SK-N-SH (cell line): Measurements from ENCODE around the gene ARV1. TPM values are rescaled to one million over a fixed set of nuclear protein-coding genes. Genes with fewer than 3 reads are reported as not detected.
A peak's percentile ranks its signal among the peaks of the same experiment; 100 is the strongest.

Experiments used
- CTCF ChIA-PET: fragments of 300-600, 350-600 bp; formaldehyde crosslinking; extraction: SDS; loops from one replicate; lab custom pipeline; 2021; lab: Yijun Ruan, JAX
- POLR2A ChIA-PET: fragments of 350-600 bp; sonication (Branson Sonifier 250); formaldehyde crosslinking; extraction: SDS; loops from one replicate; lab custom pipeline; 2020; ENCODE audit warnings: antibody characterized with exemption, inconsistent platforms; lab: Yijun Ruan, JAX
- DNase-seq: peaks from one replicate; pipeline ENCODE4 v3.0.0; 2012
- H2AFZ ChIP-seq: fragments of 200-600 bp; sonication (generic); 2 replicates; pipeline ENCODE4 v1.8.1; 2016; ENCODE audit warnings: antibody characterized with exemption, mild to moderate bottlenecking, low read depth
- H3F3A ChIP-seq: fragments of 200-600 bp; sonication (generic); replicated peaks from 2 replicates; pipeline ENCODE3; 2016; ENCODE audit warnings: antibody characterized with exemption, mild to moderate bottlenecking; ENCODE audit not compliant: insufficient read depth
- H3K27ac ChIP-seq, 2 experiments: fragments of 200-500 bp in 1 of 2; fragments of 200-600 bp in 1 of 2; sonication (Bioruptor generic) in 1 of 2; sonication (generic), shearing (Covaris generic) in 1 of 2; 2 replicates each; pipeline versions ENCODE4 v1.5.1 to v1.6.1; 2014 to 2016; ENCODE audit warnings: low read depth in 2 of 2, inconsistent platforms in 1 of 2, low read length in 1 of 2, mild to moderate bottlenecking in 1 of 2, mixed read lengths in 1 of 2
- H3K27me3 ChIP-seq: fragments of 200-600 bp; sonication (generic), shearing (Covaris generic); 2 replicates; pipeline ENCODE4 v1.6.1; 2016; ENCODE audit warnings: mixed run types; ENCODE audit not compliant: insufficient read depth
- H3K36me3 ChIP-seq, 2 experiments: fragments of 200-500 bp in 1 of 2; fragments of 200-600 bp in 1 of 2; sonication (Bioruptor generic) in 1 of 2; sonication (generic) in 1 of 2; replicated peaks in 1 of 2; 2 replicates each; pipeline versions ENCODE3 to v1.5.1; 2014 to 2016; ENCODE audit warnings: low read length in 1 of 2, mild to moderate bottlenecking in 1 of 2; ENCODE audit not compliant: insufficient read depth in 2 of 2, control insufficient read depth in 1 of 2
- H3K4me1 ChIP-seq, 2 experiments: fragments of 200-500 bp in 1 of 2; fragments of 200-600 bp in 1 of 2; sonication (Bioruptor generic) in 1 of 2; sonication (generic), shearing (Covaris generic) in 1 of 2; 2 replicates each; pipeline versions ENCODE4 v1.5.1 to v1.6.1; 2014 to 2016; ENCODE audit warnings: low read depth in 1 of 2, low read length in 1 of 2, mixed run types in 1 of 2; ENCODE audit not compliant: insufficient read depth in 2 of 2, control insufficient read depth in 1 of 2
- H3K4me2 ChIP-seq: fragments of 200-600 bp; sonication (generic), shearing (Covaris generic); 2 replicates; pipeline ENCODE4 v1.6.1; 2017; ENCODE audit warnings: mixed run types
- H3K4me3 ChIP-seq, 2 experiments: fragments of 200-500 bp in 1 of 2; fragments of 200-600 bp in 1 of 2; sonication (Bioruptor generic) in 1 of 2; sonication (generic), shearing (Covaris generic) in 1 of 2; 2 replicates each; pipeline versions ENCODE4 v1.5.1 to v1.8.1; 2014 to 2016; ENCODE audit warnings: low read depth in 2 of 2, inconsistent platforms in 1 of 2, low read length in 1 of 2, mild to moderate bottlenecking in 1 of 2, mixed read lengths in 1 of 2, moderate library complexity in 1 of 2
- H3K79me2 ChIP-seq: fragments of 200-600 bp; sonication (generic); 2 replicates; pipeline ENCODE4 v1.8.1; 2017; ENCODE audit warnings: mild to moderate bottlenecking; ENCODE audit not compliant: insufficient read depth
- H3K9ac ChIP-seq: fragments of 200-600 bp; sonication (generic); 2 replicates; pipeline ENCODE4 v1.6.1; 2017; ENCODE audit warnings: mixed run types
- H3K9me2 ChIP-seq: fragments of 200-600 bp; sonication (generic); 2 replicates; pipeline ENCODE4 v1.6.1; 2017; ENCODE audit warnings: mixed run types
- H3K9me3 ChIP-seq: fragments of 200-600 bp; sonication (generic); 2 replicates; pipeline ENCODE4 v1.6.1; 2017; ENCODE audit warnings: mixed run types, mild to moderate bottlenecking, moderate library complexity
- H4K20me1 ChIP-seq: fragments of 200-600 bp; sonication (generic); 2 replicates; pipeline ENCODE4 v1.6.1; 2017; ENCODE audit warnings: mild to moderate bottlenecking, mixed run types; ENCODE audit not compliant: insufficient read depth
- ELF1 ChIP-seq: IDR thresholded peaks from 2 replicates; pipeline ENCODE4 v1.4.0; 2012
- EP300 ChIP-seq, 2 experiments: IDR thresholded peaks; 2 replicates each; pipeline versions ENCODE4 v1.4.0 to v1.6.1; 2012; ENCODE audit warnings: borderline replicate concordance in 1 of 2, low read depth in 1 of 2, low read length in 1 of 2
- GATA2 ChIP-seq: sonication (generic); formaldehyde crosslinking; IDR thresholded peaks from 2 replicates; pipeline ENCODE4 v1.5.0; 2020; ENCODE audit warnings: mild to moderate bottlenecking, missing genetic modification reagents
- JUND ChIP-seq: IDR thresholded peaks from 2 replicates; pipeline ENCODE4 v1.4.0; 2012
- RFX5 ChIP-seq: IDR thresholded peaks from 2 replicates; pipeline ENCODE4 v1.6.1; 2012; ENCODE audit warnings: mild to moderate bottlenecking, improper control_type of control experiment, low read length
- TAF1 ChIP-seq: IDR thresholded peaks from 2 replicates; pipeline ENCODE4 v1.6.1; 2012; ENCODE audit warnings: low read depth, mild to moderate bottlenecking, low read length, moderate library complexity, borderline replicate concordance
- WGBS: methylation state at CpG from one replicate; pipeline ENCODE4 v1.1.6; 2017; ENCODE audit warnings: low lambda C conversion rate; 5-methylcytosine and 5-hydroxymethylcytosine counted together
- polyA plus RNA-seq, 3 experiments: library from polyadenylated mRNA; depleted of rRNA; stranded (reverse); fragments of >200 nt; gene quantifications; 2 replicates each; pipeline ENCODE4 v1.2.3, GENCODE V29; 2012
- TF ChIP-seq, protein P1 (sequence below): IDR thresholded peaks from 2 replicates; pipeline ENCODE4 v1.6.1; 2012; ENCODE audit warnings: mild to moderate bottlenecking, low read depth, low read length, moderate library complexity
- TF ChIP-seq, protein P2 (sequence below): IDR thresholded peaks from 2 replicates; pipeline ENCODE4 v1.4.0; 2012; ENCODE audit warnings: low read depth, borderline replicate concordance
- TF ChIP-seq, protein P3 (sequence below): IDR thresholded peaks from 2 replicates; pipeline ENCODE4 v1.4.0; 2012; ENCODE audit warnings: low read depth

Gene ARV1
- polyA plus RNA-seq, 1 of the 3 experiments (the other 2 are of a cell fraction), result 26.7 TPM

DNA sequence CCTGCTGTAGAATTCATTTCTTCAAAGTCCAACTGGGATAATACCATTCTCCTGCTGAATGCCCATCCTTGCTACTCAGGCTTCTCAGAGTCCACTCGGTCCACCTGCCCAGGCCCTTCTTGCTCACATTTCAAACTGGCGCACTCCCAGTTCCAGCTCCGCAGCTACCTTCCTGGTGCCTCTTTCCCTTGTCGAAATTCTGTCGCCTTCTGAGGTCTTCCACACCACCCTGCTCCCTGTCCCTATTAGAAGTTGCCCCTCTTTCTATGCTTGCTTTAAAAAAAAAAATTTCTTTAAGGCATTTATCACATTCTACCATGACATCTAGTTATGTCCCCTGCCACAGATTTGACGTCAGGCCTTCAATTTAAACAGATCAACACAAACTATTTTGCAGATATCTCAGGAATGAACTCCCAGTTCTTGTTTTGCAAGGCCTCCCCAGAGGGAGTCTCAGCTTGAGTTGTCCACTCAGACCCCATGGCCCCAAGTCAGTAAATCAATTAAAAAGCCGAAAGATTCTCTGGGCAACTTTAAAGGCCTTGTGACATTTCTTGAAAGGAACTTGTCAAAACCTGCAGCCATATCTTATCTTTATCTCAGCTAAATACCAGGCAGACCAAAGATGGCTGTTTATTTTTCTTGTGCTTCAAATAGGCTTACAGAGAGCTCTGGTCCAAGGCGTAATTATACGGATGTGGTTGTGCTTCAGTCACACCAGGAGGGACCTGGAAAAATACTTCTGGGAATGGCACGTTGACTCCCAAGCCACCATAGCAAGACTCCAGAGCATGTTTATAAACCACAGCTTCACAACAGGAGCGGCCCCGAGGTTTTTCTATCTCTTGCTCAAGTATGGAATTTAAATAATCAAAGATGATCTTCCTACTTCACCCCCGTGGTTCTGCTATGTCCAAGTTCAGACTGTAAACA is 59.0 kb downstream of the ARV1 start (continued):
- TF ChIP-seq, protein P1, sequence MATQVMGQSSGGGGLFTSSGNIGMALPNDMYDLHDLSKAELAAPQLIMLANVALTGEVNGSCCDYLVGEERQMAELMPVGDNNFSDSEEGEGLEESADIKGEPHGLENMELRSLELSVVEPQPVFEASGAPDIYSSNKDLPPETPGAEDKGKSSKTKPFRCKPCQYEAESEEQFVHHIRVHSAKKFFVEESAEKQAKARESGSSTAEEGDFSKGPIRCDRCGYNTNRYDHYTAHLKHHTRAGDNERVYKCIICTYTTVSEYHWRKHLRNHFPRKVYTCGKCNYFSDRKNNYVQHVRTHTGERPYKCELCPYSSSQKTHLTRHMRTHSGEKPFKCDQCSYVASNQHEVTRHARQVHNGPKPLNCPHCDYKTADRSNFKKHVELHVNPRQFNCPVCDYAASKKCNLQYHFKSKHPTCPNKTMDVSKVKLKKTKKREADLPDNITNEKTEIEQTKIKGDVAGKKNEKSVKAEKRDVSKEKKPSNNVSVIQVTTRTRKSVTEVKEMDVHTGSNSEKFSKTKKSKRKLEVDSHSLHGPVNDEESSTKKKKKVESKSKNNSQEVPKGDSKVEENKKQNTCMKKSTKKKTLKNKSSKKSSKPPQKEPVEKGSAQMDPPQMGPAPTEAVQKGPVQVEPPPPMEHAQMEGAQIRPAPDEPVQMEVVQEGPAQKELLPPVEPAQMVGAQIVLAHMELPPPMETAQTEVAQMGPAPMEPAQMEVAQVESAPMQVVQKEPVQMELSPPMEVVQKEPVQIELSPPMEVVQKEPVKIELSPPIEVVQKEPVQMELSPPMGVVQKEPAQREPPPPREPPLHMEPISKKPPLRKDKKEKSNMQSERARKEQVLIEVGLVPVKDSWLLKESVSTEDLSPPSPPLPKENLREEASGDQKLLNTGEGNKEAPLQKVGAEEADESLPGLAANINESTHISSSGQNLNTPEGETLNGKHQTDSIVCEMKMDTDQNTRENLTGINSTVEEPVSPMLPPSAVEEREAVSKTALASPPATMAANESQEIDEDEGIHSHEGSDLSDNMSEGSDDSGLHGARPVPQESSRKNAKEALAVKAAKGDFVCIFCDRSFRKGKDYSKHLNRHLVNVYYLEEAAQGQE, result no peak
- TF ChIP-seq, protein P2, sequence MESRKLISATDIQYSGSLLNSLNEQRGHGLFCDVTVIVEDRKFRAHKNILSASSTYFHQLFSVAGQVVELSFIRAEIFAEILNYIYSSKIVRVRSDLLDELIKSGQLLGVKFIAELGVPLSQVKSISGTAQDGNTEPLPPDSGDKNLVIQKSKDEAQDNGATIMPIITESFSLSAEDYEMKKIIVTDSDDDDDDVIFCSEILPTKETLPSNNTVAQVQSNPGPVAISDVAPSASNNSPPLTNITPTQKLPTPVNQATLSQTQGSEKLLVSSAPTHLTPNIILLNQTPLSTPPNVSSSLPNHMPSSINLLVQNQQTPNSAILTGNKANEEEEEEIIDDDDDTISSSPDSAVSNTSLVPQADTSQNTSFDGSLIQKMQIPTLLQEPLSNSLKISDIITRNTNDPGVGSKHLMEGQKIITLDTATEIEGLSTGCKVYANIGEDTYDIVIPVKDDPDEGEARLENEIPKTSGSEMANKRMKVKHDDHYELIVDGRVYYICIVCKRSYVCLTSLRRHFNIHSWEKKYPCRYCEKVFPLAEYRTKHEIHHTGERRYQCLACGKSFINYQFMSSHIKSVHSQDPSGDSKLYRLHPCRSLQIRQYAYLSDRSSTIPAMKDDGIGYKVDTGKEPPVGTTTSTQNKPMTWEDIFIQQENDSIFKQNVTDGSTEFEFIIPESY, result no peak
- no peak for TF ChIP-seq EP300 (IDR thresholded peaks at IDR 0.05; ENCODE audit: borderline replicate concordance in 1 of 2, low read depth in 1 of 2, low read length in 1 of 2)
- TF ChIP-seq GATA2 (CRISPR knock-in tag), result no peak
- no peak for TF ChIP-seq ELF1

DNA sequence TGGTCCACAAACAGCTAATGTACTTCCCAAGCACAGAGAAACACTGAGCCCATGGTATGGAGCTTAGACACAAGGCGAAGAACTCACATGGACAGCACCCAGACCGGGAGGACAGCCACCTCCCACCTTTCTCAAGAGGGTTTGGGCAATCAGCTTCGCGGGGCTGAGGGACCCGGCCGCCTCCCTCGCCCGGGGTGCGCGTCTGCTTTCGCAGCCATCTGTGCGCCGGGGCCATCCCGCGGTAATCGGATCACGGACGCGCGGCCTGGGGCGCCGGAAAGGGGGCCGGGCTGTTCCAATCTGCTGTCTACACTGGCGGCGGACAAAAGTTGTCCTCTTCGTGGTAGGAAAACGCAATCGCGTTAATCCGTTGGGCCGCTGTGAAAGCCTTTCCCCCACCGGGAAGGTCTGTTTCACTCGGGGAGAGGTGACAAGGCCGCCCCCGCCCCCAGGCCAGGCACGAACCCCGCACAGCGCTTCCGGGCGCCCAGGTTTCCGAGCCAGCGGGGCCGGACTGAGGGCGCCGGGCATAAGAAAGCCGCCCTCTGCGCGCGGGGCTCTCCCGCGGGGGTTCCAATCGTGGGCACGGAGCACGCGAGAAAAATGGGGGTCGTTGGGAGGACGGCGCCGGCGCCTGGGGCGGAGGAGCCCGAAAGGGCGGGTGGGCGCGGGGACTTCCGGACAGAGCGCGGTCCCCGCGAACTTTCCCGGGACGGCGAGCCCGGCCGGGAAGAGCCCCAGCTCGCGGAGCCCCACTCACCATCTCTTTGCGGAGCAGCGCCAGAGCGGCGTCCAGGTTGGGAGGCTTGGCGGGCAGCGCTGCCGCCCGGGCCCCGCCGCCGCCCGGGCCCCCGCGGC is 60.5 kb downstream of the ARV1 start:
- Histone ChIP-seq H3K79me2 (no peaks in the 10 kb centered on the region), H3K4me2 (peak overlapping the region; percentile 95), H3K9me3 (no peaks in the 10 kb centered on the region), H3K9me2 (no peaks in the 10 kb centered on the region), H3K4me3 (peak overlapping the region; percentile 50 to 72), H4K20me1 (no peaks in the 10 kb centered on the region), H3K27ac (no peak overlapping the region), H3K9ac (peak overlapping the region; percentile 44; the same call in 1 of the 2 replicates), H3K27me3 (peaks cover 13% of the 10 kb centered on the region), H3K36me3 (no peaks in the 10 kb centered on the region), H2AFZ (peak overlapping the region; percentile 74), H3F3A (no peaks in the 10 kb centered on the region), H3K4me1 (peaks cover 0 to 8% of the 10 kb centered on the region in 2 experiments; a peak in 2 of 4 replicates)
- WGBS, result 2% methylated on average over 21 of the region's 91 CpGs
- no peak for TF ChIP-seq JUND
- 0 out of 2 replicates have a peak, but pooled peaks have one; percentile 4 for TF ChIP-seq ELF1
- TF ChIP-seq, protein P3, sequence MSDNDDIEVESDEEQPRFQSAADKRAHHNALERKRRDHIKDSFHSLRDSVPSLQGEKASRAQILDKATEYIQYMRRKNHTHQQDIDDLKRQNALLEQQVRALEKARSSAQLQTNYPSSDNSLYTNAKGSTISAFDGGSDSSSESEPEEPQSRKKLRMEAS, result 0 out of 2 replicates have a peak, but pooled peaks have one; percentile 15
- TF ChIP-seq TAF1, result no peak
- TF ChIP-seq RFX5, result no peak
- TF ChIP-seq, protein P1, result peak; percentile 24; the same call in 1 of the 2 replicates
- DNase-seq, result peak; percentile 83
- ChIA-PET CTCF (interaction anchor here (1.1 to 1.2 kb wide), 2 partner anchors 11 to 171 kb away, joined by 3 to 4 read pairs; no protein-coding TSS in a partner anchor), POLR2A (no interaction called here)
